Measurements from ENCODE around the gene GALNT4.
A peak's percentile ranks its signal among the peaks of the same experiment; 100 is the strongest.

The GALNT4 gene

DNA sequence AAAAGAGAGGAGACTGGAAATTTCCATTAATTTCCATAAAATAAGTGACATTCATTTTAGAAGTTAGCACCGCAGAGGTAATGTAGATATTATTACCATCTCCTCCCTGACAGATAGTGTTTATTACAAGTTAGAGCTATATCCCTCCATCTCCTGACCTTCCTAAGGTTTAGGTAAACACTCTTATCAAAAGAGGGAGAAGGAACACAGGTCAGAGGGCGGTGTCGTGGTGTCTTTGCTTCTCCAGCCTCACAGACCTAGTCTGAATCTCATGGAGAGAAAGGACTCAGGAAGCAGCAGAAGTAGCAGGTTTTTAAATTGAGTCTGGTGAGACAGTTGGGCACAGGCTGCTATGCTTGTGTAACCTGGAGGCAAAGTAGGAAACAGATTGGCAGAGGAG, 12.8 kb upstream of the GALNT4 start:
- no peak for DNase-seq (ENCODE audit: low read depth in 2 of 3, low spot score in 1 of 3)

DNA sequence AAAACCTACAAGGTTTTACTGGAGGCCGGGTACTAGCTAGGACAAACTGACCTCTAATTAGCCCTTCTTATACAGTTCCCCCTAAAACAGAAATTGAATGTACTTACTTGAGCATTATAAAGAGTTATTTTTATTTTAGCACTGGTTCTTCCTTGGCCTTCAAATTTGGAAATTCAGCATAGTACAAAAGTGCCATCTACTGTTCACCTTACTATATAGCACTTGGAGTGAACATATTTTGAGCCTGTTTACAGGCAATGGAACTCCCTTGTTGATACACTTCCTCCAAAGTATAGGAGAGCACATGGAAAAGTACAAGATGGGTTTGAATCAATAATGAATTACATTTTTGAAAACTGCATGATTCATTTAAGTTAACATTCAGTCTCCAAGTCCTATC, 5.1 kb upstream of the GALNT4 start:
- peak in 1 of 3 donors; percentile 14 for DNase-seq (ENCODE audit: low read depth in 2 of 3, low spot score in 1 of 3)

DNA sequence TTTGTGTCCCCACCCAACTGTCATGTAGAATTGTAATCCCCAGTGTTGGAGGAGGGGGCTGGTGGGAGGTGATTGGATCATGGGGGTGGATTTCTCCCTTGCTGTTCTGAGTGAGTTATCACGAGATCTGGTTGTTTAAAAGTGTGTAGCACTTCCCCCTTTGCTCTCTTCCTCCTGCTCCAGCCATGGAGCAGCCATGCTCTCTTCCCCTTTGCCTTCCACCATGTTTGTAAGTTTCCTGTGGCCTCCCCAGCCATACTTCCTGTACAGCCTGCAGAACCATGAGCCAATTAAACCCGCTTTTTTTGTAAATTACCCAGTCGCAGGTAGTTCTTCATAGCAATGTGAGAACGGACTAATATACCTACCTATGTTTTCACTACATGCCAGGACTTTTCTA, 3.8 kb upstream of the GALNT4 start:
- DNase-seq (ENCODE audit: low read depth in 2 of 3, low spot score in 1 of 3): no peak

DNA sequence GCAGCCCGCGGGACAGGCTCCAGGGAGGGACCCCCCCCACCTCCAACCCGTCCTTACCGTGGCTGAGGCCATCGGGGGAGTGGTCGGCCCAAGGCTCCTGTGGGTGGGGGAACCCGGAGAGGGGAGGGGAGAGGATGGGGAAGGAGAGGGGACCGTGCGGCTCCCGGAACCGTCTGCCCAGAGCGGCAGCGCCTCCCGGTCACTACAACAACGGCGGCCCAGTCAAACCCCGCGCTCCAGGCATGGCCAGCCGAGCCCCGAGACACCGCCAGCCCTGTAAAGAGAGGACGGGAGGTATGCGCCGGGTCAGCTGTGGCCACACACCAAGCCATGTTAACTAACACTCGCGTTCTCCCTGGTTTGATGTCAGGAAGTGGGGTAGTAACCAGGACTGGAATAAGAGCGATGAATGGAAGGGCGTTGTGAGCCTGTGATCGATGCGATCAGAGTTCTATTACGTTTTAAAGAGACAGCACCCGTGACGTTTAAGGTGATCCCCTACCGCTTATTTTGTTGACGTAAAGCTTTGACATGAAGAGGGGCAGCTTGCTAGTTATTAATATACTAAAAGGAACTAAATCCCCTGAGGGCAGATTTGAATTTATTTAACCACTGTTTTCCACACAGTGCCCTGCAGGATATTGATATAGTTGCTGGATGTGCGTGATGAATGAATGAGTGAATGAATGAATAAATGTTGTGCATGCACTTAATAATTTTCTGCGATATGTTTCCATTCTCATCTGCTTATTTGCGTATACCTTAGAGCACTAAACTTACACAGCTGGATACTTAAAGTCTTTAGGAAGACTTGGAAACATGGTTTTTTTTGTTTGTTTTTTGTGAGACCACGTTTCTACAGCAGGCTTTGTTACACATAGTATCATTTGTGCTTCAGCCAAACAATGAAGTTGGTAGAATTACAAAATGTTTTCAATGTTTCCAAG, 1.5 kb upstream of the GALNT4 start, which contains the start of gene POC1B:
TSS of gene POC1B (minus strand) at position 224 of the 947 bp plus-strand sequence. CDS start at position 72, 152 bp downstream.
- DNase-seq (ENCODE audit: low read depth in 2 of 3, low spot score in 1 of 3): peak; percentile 53 to 71 (median 70)

DNA sequence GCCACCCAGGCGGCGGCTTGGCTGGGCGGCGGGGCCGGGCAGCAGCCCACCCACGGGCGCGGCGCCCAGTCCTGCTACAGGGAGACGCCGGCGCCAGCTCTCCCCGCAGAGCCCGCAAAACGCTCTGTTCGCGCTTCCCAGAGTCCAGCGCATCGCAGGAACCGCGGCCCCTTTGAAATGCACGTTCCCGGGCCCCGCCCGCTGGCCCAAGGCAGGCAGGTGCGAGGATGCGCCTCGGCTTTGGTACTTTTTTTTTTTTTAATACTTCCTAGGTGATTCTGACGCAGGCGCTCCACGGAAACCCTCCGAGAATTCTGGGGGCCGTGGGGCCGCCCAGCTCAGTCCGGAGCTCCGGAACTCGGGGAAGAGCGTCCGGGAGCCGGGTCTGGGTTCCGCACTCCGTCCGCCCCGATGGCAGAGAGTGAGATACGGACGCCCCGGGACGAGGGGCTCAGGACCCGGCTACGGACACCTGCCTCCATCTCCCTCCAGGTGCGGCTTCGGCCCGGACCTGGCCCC, 768 bp upstream of the GALNT4 start:
- DNase-seq (ENCODE audit: low read depth in 2 of 3, low spot score in 1 of 3): peak; percentile 18 to 31 (median 19)

DNA sequence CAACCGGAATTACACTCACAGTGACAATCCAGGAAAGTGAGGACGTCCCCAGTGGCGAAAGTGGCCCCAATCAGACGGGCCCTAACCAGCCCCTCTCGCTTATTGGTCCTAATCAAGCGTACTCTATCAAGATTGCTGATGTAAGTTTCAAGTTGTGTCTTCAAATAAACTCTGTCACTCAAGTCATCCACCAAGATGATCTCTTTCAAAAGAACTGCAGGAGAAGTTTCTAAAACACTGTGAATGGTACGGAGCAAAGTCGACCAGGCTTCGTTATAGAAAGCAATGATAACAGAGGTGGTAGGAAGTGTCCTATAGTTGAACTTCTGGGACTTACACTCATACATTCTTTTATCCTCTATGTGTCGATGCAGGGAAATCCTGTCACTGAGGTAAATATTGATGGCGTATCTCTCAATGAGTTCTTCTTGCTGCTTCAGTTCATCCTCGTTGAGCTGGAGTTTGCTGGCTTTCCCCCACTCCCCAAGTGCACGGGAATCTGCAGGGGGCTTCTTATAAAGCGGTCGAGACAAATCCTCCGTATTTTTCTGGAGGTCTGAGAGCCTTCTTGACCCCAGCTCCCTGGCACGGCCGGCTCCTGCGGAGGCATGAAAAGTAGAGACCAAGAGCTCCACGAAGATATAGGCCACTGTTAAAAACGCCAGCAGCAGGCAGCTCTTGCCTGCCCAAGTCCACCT, 604 bp downstream of the GALNT4 start:
- DNase-seq (ENCODE audit: low read depth in 2 of 3, low spot score in 1 of 3): no peak

DNA sequence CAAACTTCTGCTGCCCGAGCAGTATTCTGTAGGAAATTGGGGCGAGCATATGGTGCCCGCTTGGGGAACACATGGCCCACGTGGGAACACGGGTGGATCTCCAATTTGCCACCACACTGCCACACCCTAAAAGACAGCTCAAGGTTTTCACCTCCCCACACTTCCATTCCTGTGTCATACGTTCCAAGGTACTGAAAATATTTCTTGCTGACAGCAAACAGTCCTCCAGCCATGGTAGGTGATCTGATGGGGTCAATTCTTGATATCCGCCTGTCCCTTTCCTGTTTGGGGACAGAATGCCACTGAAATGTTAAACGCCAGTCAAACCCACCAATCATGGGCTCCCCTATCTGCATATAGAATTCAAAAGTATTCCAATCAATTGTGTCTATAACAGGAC, 1.2 kb downstream of the GALNT4 start:
- DNase-seq (ENCODE audit: low read depth in 2 of 3, low spot score in 1 of 3): no peak

DNA sequence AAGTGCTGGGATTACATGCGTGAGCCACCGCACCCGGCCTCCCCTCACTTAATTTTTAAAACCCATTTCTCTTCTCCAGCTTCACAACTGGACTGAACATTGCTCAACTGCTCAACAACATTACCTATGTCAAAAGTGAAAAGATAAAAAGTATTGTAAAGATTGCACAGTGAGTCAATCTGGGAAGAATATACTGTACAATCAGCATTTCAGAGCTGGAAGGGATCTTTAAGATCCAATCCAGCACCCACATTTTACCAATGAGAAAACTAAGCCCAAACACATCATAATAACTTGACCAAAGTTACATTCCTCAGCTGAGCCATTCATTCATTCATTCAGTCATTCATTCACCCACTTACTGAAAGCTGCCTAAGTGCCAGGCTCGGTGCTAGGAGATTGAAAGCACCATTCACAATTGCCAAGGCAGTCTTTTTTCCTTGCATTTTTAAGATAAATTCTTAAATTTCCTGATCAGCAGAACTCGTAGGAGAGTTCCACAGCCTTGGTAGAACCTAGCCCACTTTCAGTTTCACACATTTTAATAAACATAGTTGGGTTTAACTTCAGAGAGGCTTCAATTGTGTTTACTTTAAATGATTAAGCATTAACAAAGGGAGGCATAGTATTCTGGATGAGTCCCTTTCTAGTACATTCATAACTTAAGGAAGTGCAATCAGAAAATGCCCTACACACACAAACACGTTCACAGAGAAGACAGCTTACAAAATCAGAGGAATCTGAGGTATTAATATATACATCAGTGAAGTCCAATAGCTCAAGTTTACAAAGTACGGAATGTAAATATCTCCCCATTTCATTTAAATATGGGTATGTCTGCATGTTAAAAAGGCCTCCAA, 3.0 kb downstream of the GALNT4 start:
- no peak for DNase-seq (ENCODE audit: low read depth in 2 of 3, low spot score in 1 of 3)

DNA sequence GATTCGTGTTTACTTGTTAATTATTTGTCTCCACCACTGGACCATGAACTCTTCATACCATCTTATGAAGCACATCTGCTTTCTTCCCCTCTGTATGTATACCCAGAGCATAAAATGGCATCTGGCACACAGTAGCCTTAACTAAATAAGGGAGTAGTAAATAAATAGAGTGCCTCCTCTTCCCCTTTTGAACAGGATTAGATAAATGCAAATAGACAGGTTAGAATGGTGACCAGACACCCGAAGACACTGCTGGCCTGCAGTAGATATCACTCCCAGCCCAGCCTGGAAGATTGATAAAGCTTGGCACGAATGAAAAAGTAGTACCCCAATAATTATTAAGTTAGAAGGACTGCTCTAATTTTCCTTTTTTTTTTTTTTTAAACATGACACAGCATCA, 6.9 kb downstream of the GALNT4 start:
- DNase-seq (ENCODE audit: low read depth in 2 of 3, low spot score in 1 of 3): no peak

DNA sequence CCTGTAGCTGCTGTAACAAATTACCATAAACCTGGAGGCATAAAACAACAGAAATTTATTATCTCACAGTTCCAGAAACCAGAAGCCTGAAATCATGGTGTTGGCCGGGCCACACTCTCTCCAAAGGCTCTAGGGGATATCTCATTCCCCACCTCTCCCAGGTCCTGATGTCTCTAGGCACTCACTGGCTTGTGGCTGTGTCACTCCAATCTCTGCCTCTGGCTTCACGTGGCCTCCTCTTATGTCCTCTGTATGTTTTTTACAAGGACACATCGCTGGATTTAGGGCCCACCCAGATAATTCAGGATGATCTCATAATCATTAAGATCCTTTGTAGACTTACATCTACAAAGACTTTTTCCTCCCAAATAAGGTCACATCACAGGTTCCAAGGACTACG, 8.0 kb downstream of the GALNT4 start:
- no peak for DNase-seq (ENCODE audit: low read depth in 2 of 3, low spot score in 1 of 3)

DNA sequence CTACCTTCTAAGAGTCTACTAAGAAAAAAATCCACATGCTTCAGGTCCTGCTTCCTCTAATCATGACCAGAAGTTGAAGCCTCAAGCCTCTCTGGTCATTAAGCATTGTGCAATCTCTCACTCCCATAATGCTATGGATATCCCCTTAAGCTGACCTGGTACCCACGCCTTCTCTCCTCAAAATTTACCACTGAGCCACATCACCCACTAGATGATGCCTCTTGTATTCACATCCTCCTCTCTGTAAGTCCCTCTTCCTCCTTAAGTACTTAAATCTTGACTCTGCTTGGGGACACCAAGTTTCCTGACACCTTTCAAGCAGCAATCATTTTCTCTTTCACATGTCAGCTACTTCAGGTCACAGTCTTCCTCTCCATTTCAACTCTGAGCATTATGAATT, 9.8 kb downstream of the GALNT4 start:
- DNase-seq (ENCODE audit: low read depth in 2 of 3, low spot score in 1 of 3): no peak

DNA sequence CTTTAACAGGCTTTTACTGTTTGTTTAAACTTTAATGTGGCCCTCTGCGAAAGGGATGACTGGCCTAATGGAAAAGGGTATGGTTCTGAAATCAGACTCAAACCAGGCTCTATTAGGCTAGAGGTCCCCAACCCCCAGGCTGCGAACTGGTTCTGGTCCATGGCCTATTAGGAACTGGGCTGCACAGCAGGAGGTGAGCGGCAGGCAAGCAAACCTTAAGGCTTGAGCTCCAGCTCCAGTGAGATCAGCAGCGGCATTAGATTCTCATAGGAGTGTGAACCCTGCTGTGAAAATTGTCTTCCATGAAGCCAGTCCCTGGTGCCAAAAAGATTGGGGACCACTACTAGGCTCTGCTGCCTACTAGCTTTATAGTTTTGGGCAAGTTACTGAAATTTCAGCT, 11.1 kb downstream of the GALNT4 start:
- DNase-seq (ENCODE audit: low read depth in 2 of 3, low spot score in 1 of 3): no peak

DNA sequence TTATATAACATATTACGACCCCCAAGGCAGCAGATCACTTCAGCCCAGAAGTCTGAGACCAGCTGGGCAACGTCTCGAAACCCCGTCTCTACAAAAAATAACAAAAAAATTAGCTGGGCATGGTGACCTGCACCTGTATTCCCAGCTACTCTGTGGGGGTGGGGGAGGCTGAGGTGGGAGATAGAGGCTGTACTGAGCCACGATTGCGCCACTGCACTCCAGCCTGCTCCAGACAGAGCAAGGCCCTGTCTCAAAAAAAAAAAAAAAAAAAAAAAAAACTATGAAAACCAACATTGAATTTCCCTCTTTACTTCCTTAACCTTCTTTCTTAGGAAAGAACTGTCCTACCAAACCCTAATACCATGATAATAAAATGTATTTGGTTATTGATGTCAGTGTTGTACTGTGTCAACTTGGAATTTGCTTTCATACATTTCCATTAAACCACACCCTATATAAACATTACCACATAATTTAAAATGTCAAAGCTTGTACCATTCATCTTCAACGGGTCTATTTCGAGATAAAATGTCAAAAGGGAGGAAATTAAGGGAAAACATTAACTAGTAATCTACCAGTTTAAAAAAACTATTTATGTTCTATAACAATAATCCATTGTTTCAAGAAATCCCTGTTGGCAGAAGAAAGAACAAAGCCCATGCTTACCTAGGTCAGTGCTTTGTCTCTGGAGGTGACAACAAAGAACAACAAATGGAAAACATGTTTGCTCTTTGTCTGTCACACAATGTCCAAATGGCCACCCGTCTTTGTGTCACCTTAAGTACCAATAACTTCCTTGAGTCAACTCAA, 17.4 kb downstream of the GALNT4 start:
- DNase-seq (ENCODE audit: low read depth in 2 of 3, low spot score in 1 of 3): no peak

DNA sequence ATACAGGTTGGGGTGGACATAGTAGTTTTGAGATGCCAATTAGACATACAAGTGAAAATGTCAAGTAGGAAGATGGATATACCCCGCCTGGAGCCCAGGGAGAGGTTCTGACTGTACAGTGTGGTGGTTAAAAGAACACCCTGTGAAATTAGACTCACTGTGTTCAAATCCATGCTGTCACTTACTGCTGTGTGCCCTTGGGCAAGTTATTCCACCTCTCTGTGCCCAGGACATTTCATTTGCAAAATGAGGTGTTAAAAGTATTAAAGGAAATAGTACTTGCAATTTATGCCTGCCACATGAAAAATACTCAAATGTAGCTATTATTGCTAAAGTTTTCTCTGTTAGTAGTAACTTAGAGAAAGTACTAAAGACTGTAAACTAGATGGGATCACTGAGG, 18.5 kb downstream of the GALNT4 start:
- no peak for DNase-seq (ENCODE audit: low read depth in 2 of 3, low spot score in 1 of 3)

DNA sequence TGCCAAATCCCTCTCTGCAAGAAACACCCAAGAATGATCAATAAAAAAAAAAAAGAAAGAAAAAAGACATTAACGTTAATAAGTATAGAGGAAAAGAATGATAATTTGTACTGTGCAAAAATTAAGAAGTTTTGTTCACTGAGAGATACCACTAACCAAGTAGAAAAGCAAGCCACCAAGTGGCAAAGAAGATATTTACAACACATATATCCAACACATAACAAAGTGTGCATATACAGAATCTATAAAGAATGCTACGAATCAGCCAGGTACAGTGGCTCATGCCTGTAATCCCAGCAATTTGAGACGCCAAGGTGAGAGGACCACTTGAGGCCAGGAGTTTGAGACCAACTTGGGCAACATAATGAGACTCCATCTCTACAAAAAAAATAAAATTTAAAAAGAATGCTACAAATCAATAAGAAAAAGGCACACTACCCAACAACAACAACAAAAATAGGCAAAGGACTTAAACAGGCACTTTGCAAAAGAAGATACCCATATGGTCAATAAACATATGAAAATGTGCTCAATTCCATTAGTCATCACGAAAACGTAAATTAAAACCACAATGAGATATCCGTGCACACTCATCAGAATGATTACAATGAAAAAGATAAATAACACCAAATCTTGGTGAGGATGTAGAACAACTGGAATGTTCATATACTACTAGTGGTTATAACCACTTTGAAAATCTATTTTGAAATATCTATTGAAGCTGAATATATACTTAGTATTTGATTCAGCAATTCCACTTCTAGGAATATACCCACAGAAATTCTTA, 19.8 kb downstream of the GALNT4 start:
- no peak for DNase-seq (ENCODE audit: low read depth in 2 of 3, low spot score in 1 of 3)

DNA sequence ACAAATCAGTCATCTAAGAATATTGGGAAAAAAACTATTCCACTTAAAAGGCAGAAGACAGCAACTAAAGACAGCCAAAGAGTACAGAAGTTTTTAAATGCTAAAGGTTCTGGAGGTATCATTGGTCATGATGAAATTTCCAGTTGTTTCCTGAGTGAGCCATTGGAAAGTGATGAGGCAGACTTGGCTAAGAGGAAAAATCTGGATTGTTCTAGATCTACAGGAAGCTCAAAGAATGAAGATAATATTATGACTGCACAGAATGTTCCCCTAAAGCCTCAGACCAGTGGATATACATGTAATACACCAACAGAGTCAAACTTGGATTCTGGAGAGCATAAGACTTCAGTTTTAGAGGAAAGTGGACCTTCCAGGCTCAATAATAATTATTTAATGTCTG, 22.8 kb downstream of the GALNT4 start:
- DNase-seq (ENCODE audit: low read depth in 2 of 3, low spot score in 1 of 3): no peak

DNA sequence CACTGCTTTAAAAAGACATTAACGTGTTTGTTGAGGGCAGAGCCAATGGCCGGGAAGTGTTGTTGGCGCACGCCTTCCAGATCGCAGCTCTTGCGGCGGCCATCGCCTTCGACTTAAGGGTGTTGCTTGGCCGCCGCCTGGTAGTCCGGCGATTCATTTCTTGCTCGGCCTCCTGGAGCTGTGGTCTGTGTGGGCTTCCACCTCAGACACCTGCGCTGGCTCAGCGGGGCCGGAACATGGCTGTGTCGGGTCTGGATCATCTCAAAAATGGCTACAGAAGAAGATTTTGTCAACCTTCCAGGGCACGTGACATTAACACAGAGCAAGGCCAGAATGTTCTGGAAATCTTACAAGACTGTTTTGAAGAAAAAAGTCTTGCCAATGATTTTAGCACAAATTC, 24.7 kb downstream of the GALNT4 start:
- no peak for DNase-seq (ENCODE audit: low read depth in 2 of 3, low spot score in 1 of 3)

DNA sequence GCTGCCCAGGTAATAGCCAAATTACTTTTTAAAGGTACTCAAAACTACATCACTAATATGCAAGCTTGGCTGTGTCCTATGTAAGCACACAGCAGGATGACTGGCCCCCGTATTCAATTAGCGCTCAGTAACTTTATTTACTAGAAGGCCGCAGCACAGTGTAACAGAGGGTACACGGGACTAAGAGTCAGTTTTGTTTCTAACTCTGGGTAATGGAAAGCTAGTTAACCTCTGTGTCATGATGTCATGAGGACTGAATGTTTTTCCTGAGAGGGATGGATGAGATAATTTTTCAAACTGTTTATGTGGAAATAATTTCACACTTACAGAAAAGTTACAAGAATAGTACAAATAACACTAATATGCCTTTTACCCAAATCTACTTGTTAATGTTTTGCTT, 27.1 kb downstream of the GALNT4 start:
- DNase-seq (ENCODE audit: low read depth in 2 of 3, low spot score in 1 of 3): no peak

DNA sequence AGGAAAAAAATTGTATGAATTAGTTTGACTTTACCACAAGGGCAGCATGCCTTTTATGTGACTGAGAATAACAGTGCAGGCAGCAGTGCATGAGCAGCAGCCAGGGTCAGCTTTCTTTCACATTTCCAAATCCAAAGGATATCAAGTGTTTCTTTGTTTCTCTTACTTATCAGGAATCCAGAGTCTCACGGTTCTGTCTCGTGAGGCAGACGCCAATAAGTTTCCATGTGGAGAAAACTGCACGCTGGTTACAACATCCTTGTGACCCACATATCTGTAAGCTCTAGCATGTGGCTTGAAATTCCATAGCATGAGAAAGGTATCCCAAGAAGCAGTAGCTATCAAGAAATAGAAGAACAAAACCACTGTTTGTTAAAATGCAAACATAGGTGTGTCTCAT, 27.6 kb downstream of the GALNT4 start:
- no peak for DNase-seq (ENCODE audit: low read depth in 2 of 3, low spot score in 1 of 3)
